Occipital lobe (tissue), 2 donors: ENCODE data around the gene FZD7. TPM values are rescaled to one million over a fixed set of nuclear protein-coding genes. Genes with fewer than 3 reads are reported as not detected.
A peak's percentile ranks its signal among the peaks of the same experiment; 100 is the strongest.

ENCODE experiments used
- DNase-seq: peaks from one replicate; lab custom pipeline; 2025; lab: John Stamatoyannopoulos, UW
- total RNA-seq: library from RNA; depleted of rRNA; stranded (reverse); fragments of >200 nt; gene quantifications from one replicate; pipeline ENCODE4 v1.2.3, GENCODE V29; 2014

Gene FZD7
- total RNA-seq, 1 donor from 2014 or later, result 7.0 TPM

DNA sequence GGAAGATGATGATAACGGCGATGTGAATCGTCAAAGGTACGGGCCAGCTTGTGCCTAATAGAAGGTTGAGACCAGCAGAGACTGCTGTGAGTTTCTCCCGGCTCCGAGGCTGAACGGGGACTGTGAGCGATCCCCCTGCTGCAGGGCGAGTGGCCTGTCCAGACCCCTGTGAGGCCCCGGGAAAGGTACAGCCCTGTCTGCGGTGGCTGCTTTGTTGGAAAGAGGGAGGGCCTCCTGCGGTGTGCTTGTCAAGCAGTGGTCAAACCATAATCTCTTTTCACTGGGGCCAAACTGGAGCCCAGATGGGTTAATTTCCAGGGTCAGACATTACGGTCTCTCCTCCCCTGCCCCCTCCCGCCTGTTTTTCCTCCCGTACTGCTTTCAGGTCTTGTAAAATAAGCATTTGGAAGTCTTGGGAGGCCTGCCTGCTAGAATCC lies 3.0 kb downstream of the FZD7 start:
- DNase-seq, result no peak

DNA sequence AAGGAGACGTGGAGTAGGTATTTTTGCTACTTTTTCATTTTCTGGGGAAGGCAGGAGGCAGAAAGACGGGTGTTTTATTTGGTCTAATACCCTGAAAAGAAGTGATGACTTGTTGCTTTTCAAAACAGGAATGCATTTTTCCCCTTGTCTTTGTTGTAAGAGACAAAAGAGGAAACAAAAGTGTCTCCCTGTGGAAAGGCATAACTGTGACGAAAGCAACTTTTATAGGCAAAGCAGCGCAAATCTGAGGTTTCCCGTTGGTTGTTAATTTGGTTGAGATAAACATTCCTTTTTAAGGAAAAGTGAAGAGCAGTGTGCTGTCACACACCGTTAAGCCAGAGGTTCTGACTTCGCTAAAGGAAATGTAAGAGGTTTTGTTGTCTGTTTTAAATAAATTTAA lies 3.4 kb downstream of the FZD7 start:
- DNase-seq, result no peak

DNA sequence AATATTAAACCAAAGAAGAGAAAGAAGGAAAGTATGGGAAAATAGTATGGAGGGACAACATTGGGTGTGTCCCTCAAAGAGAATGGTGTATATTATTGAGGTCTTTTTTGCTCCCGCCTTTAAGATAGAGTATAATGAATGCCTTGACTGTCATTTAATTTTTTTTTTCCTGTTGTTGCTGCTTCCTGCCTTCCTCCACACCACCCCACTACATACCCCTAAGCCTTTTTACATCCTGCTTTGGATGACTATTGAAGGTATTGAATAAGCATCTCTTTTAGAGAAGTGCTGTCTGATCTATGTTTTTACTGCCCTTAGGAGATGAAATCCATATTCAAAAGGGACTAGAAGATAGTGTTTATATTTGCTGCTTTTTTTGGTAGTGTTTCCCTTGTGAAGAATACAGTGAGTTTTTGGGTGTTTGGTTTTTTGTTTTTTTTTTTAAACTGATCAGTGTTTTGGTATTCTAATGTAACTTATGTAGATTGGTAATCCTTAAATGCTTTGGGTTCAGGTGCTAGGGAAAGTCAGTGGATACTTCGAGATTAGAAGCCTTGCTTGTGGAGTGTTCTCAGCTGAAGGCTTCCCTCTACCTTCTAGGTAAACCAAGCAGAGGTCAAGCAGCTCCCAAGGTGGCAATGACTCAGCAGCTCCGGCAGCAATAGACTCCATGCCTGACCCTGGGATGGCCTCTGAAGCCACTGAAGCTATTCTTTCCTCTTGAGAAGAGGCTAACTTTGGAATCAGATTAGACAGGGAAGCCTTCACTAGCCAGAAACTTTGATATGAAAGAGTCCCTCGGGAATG lies 5.0 kb downstream of the FZD7 start:
- no peak for DNase-seq

DNA sequence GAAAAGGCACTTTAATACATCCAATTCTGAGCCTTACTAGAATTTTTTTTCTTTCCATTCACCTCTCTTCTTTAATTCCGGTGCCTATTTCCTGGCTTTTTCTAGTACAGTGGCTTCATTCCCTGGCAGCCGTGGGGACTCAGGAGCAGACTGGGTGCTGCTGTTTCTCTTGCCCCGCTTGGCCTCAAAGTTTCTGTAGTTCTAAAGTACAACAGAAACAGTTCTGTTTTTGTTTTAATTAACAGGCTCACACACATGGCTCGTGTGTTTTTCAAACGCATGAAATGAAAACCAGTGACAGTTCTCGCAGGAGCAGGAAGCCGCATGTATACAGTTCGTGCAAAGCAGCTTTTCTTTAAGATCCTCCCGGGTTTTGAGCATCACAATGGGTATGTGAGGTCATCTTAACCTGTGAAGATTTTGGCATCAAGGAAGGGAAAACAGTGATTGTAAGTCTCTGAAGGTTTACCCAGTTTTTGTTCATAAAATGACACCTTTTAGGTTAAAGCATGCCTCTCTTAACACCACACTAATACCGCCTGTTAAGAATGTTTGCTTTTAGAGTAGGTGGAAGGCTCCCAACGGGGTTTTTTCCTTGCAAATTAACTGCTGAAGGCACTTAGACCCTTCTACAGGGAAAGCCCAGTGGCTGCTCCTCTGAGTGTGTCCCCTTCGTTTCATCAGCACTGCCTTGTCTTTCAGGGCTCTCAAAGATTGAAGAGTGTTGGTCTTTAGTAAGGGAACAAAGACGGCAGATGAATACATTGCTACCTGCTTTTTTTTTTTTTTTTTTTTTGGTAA lies 5.8 kb downstream of the FZD7 start:
- no peak for DNase-seq

DNA sequence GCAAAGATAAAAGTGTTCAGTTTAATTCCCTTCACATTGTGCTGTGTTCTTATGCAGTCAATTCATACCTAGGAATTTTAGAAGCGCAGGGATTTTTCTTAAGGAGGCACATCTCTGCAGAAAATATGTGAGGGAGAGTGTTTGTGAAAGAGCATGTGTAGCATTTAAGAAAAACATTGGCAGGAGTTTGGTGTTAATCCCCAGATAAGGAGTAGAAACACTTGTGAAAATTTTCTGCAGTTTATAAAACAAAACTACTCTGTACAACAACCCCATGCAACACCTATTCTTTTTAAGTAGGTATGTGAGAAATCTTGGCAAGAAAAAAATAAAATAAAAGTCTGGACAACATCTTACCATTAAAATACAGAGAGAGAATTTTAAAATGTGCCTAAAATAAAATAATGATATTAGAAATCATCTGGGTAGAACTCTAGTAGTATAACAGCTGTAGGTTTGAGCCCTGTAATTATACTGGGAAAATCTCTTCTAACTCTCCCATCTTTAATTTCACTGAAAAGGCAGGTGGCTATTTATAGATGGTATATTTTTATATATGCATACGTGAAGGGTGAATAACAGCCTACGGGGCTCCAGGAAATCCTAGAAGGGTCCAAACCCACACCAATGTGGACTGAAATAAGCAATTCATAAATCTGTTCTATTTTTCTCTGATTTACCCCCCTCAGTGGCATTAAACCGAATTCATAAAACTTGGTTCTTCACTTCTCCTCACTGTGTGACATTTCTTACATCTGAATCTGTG lies 6.6 kb downstream of the FZD7 start:
- DNase-seq, result no peak

DNA sequence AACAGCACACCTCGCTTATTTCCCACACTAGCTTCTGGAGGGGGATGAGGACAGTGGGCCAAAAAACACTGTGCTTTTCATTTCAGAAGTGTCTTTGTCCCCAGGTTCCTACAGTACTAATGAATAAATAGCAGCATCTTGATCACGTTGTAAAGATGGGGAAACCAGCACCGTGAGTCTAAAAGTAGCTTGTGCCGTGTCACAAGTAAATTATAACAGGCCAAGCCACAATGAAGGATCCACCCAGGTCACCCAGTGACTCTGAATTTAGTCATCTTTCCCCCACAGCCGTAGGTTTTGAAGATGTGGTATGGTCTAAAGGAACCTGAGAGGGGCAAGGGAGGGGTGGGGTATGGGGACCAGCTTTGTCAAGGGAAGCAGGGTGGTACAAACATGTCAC lies 8.8 kb downstream of the FZD7 start:
- no peak for DNase-seq

DNA sequence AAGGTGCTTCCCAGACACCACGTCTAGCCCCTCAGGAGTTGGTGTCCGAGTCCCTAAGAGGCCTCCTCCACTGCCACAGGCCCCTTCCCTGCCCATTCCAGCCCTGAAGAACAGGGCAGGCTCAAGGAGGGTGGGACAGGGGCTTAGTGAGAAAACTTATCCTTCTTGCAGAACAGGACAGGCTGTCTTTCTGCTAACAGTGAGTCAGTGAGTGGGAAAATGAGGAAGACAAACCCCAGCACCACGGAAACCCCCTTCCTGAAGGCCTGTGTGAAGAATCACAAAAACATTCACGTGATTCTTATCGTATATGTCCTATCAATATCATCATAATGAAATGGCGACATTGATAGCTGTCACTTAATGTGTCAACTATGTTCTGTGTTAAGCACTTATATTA lies 9.8 kb downstream of the FZD7 start:
- no peak for DNase-seq

DNA sequence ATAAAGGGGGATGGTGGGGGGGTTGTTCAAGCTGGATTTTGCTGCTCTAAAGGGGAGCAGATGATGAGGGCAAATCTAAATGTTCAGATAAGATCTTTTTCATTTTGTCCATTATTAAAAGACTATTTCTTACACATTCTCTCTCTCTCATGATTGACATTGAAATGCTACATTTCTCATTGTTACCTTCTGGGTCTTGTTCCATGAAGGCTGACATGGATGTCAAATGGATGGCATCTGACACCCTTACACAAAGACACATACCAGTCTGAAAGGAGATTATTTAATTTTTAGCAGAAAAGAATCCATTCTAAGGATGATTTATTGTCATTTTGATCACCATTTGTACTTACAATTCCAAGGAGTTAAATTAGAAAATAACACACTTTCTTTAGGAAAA lies 11.1 kb downstream of the FZD7 start:
- no peak for DNase-seq

DNA sequence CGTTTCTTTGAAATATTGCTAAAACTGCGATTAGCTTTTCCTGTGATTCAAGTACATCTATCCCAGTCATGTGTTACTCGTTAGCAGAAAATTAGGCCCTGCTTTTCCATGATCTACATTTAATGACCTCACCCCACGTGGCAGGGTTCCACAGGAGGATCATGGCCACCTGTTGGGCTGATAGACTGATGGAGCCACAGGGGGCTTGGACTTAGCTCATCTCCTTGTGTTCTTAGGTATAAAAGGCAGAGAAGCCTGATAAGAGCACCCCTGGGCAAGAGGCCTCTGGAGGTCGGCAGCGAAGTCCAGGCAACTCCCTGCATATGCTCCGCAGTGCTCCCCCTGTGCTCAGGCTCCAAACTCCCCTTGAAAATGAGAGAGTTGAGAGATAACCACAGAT lies 12.9 kb downstream of the FZD7 start:
- DNase-seq, result no peak

DNA sequence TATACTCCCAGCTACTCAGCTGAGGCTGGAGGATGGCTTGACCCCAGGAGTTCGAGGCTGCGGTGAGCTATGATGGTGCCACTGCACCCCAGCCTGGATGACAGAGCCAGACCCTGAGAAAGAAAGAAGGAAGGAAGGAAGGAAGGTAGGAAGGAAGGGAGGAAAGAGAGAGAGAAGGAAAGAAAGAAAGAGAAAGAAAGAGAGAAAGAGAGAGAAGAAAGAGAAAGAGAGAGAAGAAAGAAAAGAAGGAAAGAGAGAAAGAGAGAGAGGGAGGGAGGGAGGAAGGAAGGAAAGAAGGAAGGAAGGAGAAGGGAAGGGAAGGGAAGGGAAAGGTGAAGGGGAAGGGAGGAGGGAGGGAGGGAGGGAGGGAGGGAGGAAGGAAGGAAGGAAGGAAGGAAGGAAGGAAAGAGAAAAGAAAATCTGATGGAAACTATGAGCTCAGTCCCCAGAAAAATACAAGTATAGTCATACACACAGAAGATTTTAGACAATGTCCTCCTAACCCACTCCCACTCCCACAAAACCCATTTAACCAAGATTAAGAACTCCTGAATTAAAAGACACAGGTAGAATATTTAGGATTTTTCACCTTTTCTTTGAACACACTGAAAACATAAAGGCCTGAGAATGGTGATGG lies 15.6 kb downstream of the FZD7 start:
- DNase-seq, result no peak

DNA sequence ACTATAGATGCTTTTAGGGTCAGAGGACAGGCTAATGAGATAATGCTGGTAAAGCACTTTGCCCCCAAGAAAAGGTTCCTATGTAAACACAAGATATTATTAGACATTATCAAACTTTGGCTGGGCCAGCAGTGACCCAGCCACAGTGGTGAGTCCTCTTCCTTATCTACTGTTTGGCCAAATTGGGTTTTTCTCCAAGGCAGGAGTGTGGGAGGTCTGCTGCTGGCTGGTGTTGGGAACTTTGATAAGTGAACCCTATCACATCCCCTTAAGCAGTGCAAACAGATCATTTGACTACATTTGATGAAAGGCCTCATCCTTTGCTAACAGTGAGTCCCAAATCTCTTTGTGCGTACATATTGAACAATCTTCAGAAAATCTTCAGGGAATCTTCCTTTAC lies 16.2 kb downstream of the FZD7 start:
- DNase-seq, result no peak

DNA sequence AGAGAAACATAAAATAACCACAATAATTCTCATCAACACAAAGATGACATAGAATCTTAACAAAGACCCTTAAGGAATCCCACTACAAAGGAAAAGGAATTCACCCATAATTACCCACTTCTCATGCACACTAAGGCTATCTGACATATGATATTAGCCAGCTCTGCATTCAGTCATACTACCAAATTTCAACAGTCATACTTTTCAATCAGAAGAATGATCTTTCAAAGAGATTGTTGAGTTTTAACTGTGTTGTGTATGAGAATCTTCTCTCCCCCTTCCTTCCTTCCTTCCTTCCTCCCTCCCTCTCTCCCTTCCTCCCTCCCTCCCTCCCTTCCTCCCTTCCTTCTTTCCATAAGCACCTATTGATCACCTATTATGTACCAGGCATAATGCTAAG lies 17.0 kb downstream of the FZD7 start:
- DNase-seq, result no peak

DNA sequence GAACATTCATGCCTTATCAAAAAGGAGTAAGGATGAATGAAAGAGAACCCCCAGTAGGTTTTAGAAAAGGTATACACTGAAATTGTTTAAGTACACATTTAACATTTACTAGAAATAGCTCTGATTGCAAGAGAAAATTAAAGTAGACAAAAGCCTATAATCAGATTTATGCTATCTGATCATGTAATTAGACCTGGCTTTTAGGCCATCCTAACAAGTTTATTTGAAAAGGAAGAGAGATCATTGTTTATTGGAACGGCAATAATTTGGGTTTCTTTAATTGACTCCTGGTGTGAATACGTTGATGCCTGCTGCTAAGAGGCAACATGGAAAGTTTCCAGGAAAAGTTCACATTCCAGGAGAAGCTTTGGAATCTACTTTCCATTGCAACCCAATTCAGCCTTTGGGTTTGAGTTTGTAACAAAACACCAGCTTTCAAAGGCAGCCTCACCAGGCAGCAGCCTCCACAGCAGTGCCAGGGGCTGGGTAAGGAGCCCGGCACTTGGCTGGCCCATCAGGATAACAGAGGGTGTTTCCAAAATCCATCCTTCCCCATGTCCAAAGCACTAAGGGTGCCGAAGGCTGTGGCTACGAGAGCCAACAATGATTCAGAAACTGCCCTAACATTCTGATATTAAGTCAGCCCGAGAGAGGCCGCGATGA lies 18.0 kb downstream of the FZD7 start:
- DNase-seq, result no peak

DNA sequence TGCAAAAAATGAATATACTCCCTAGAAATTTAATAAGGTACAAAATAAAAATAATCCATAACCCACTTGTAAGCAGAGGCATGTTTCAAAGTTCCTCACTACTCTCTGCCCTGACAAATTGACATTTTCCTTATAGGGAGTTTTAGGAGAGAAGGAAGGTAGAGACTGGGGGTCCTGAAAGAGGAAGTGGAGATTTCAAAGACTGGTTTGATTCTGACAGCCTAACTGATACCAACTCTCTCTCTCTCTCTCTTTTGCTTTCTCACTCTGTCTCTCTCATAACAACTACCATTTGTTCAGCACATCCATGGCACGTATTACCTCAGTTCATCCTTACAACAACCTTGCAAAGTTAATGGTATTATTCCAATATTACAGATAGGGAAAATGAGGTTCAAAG lies 18.6 kb downstream of the FZD7 start:
- DNase-seq, result no peak

DNA sequence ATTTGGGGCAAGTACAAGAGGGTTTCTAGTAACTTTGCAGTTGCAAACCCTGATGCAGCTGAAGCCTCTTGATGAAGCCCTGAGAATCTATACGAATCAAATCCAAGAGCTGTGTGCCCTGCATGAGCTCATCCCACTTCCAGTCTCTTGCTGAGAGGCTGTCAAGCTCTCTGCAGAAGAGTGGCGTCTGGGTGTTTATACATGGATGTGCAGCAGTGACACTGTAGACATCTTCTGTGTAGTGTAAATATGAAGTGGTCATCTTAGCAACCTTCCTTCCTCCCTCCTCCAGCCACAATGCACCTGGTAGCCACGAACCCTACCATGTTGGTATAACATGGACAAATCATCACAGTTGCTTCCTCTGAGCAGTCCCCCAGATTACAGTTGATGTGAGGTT lies 21.0 kb downstream of the FZD7 start:
- no peak for DNase-seq

DNA sequence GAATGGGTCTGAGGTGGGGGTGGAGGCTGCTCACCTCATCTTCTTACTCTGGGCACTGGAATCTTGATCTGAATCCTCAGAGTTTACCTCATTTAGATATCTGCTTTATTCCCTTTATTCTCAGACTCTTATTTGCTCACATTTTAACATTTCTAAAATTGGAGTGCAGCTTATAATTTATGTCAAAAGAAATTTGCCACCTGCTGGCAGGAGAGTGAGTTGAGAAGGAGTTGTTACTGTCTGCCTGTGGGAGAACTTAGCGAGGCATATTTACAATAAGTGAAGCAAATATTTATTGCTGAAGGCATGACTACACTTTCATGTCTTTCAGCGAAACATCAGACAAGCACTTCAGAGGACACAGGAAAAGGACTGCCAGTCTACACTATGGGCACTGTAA lies 23.0 kb downstream of the FZD7 start:
- no peak for DNase-seq

DNA sequence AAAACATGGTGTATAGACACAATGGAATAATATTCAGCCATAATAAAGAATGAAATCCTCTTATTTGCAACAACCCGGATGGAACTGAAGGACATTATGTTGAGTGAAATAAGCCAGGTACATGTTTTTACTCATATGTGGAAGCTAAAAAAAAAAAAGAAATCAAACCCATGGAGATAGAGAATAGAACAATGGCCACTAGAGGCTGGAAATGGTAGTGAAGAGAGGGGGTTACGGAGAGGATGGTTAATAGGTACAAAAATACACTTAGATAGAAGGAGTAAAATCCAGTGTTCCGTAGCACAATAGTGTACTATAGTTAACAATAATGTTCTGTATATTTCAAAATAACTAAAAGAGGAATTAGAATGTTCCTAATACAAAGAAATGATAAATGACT lies 26.6 kb downstream of the FZD7 start:
- DNase-seq, result no peak

DNA sequence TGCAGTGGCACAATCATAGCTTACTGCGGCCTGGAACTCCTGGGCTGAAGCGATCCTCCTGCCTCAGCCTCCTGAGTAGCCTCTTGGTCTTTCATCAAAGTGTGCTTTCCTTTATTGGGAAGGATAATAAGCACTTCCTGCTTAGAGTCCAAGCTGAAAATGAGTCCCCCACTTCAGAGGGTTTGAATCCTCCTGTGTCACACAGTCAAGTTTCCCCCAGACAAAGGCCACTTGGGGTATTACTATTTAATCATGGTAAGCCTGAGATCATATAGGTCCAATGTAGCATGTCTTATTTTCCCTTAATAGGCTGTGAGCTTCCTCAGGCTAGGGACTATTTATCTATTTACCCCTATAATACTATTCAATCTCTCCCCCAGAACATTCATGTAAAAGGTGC lies 28.0 kb downstream of the FZD7 start:
- no peak for DNase-seq

DNA sequence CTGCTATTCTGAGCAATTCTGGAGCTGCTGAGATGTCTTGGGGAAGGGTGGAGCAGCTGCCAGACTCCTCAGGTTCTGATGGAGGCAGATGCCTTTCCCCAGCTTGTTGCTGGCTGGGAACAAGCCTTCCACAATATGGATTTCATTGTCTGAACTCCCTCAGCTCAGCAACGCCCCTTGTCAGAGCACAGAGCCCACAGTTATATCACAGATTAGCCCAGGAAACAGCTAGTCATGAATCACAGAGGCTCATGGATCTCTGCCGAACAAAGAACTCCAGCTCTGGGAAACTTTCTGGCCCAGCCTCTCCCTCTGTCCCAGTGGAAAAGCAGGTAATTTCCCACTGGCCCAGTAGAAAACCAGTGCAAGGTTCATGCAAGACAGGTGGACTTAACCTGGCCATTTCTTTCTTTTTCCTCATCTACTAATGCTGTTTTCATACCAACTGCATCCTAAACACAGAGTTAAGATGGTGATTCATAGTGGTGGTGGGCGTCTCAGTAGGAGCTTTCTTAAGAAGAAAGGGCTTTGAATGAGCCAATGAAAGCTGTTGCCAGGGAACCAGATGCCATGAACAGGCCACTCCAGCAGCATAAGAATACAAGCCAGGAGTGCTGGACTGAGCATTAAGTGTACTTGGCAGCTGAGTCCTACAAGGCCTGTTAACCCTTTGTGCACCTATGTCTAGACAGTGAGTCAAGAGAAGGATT lies 30.7 kb downstream of the FZD7 start:
- peak; percentile 35 for DNase-seq

DNA sequence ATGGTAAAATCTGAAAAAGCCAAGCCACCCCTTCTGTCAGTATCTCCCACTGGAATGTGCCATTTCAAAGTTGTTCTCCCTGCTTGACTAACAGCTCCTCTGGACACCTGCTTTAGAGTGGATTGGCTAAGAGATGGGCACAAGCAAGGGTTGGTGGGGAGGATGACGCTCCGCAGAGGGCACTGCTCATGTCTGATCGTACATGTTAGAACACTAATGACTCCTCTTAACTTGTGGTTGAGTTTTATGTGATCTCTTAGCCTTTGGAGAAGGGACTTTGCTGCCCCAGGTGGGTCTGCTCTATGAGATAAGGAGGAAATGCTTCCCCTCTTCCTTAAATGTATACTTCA lies 31.2 kb downstream of the FZD7 start:
- peak; percentile 3 for DNase-seq

DNA sequence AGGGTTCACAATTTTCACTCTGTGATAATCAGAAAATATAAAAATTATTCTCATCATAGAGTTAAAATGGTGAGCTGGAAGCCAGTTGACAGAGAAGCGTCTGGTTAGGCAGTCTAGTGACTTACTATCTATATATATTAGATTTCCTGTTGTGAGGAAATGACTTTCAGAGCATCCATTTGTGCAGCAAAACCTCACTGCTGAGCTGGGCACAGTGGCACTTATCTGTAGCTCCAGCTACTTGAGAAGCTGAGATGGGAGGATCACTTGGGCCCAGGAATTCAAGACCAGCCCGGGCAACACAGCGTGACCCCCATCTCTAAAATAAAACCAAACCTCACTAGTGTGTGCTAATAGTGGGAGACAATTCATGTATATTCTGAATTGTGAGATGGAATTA lies 32.2 kb downstream of the FZD7 start:
- no peak for DNase-seq
